ENCODE results near the gene SLC39A7. TPM values are rescaled to one million over a fixed set of nuclear protein-coding genes. Genes with fewer than 3 reads are reported as not detected.
A peak's percentile ranks its signal among the peaks of the same experiment; 100 is the strongest.
"Not testable (repeated sequence)": the region's sequence is repeated elsewhere in the genome, so short reads cannot be mapped to it uniquely, and the experiment has no call there.

The SLC39A7 gene
- total RNA-seq, 1 donor from 2014 or later = 147 TPM

GRCh38 chr6:33217246-33217645 lies 16.6 kb downstream of the SLC39A7 start:
- H3K4me3 Mint-ChIP-seq = no peak overlapping the region
- no peak overlapping the region for H3K27ac Mint-ChIP-seq
- DNase-seq (ENCODE audit: extremely low spot score, unreplicated experiment) = no peak
- no peaks in the 10 kb centered on the region for H3K36me3 Mint-ChIP-seq
- H3K27me3 Mint-ChIP-seq = peaks cover 43% of the 10 kb centered on the region
- TF ChIP-seq, protein P1, sequence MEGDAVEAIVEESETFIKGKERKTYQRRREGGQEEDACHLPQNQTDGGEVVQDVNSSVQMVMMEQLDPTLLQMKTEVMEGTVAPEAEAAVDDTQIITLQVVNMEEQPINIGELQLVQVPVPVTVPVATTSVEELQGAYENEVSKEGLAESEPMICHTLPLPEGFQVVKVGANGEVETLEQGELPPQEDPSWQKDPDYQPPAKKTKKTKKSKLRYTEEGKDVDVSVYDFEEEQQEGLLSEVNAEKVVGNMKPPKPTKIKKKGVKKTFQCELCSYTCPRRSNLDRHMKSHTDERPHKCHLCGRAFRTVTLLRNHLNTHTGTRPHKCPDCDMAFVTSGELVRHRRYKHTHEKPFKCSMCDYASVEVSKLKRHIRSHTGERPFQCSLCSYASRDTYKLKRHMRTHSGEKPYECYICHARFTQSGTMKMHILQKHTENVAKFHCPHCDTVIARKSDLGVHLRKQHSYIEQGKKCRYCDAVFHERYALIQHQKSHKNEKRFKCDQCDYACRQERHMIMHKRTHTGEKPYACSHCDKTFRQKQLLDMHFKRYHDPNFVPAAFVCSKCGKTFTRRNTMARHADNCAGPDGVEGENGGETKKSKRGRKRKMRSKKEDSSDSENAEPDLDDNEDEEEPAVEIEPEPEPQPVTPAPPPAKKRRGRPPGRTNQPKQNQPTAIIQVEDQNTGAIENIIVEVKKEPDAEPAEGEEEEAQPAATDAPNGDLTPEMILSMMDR (conservative IDR thresholded peaks at IDR 0.05) = no peak
- peaks cover 11% of the 10 kb centered on the region for H3K4me1 Mint-ChIP-seq (ENCODE audit: unreplicated experiment)
- H3K9me3 Mint-ChIP-seq = no peaks in the 10 kb centered on the region

- H3K9me3 Mint-ChIP-seq = no peaks in the 10 kb centered on the region
- DNase-seq (ENCODE audit: extremely low spot score, unreplicated experiment) = no peak
- H3K4me1 Mint-ChIP-seq (ENCODE audit: unreplicated experiment) = peaks cover 7% of the 10 kb centered on the region
- TF ChIP-seq, protein P1 (conservative IDR thresholded peaks at IDR 0.05) = no peak
- peaks cover 44% of the 10 kb centered on the region for H3K27me3 Mint-ChIP-seq
- H3K4me3 Mint-ChIP-seq = no peak overlapping the region
- H3K27ac Mint-ChIP-seq = no peak overlapping the region
- H3K36me3 Mint-ChIP-seq = no peaks in the 10 kb centered on the region
Measured at GRCh38 chr6:33217681-33218080, 17.0 kb downstream of the SLC39A7 start.

- not testable (repeated sequence) for H3K4me1 Mint-ChIP-seq (ENCODE audit: unreplicated experiment); H3K36me3 Mint-ChIP-seq; H3K9me3 Mint-ChIP-seq; H3K27ac Mint-ChIP-seq; DNase-seq (ENCODE audit: extremely low spot score, unreplicated experiment); H3K4me3 Mint-ChIP-seq
- H3K27me3 Mint-ChIP-seq = peaks cover 43% of the 10 kb centered on the region
Measured at GRCh38 chr6:33226503-33227120, 25.9 kb downstream of the SLC39A7 start.

GRCh38 chr6:33235221-33235634 lies 34.6 kb downstream of the SLC39A7 start:
- Mint-ChIP-seq H3K27ac (peak overlapping the region; percentile 22), H3K9me3 (no peaks in the 10 kb centered on the region), H3K4me3 (peak overlapping the region; percentile 6), H3K27me3 (peaks cover 30% of the 10 kb centered on the region), H3K4me1 (ENCODE audit: unreplicated experiment) (peaks cover 20% of the 10 kb centered on the region), H3K36me3 (no peaks in the 10 kb centered on the region)
- DNase-seq (ENCODE audit: extremely low spot score, unreplicated experiment) = no peak
- TF ChIP-seq, protein P1 (conservative IDR thresholded peaks at IDR 0.05) = no peak

GRCh38 chr6:33236328-33236727 lies 35.7 kb downstream of the SLC39A7 start:
- Mint-ChIP-seq H3K9me3 (no peaks in the 10 kb centered on the region), H3K27me3 (peaks cover 30% of the 10 kb centered on the region), H3K27ac (no peak overlapping the region), H3K36me3 (no peaks in the 10 kb centered on the region), H3K4me1 (ENCODE audit: unreplicated experiment) (peaks cover 18% of the 10 kb centered on the region), H3K4me3 (no peak overlapping the region)
- TF ChIP-seq, protein P1 (conservative IDR thresholded peaks at IDR 0.05) = no peak
- no peak for DNase-seq (ENCODE audit: extremely low spot score, unreplicated experiment)

DNA sequence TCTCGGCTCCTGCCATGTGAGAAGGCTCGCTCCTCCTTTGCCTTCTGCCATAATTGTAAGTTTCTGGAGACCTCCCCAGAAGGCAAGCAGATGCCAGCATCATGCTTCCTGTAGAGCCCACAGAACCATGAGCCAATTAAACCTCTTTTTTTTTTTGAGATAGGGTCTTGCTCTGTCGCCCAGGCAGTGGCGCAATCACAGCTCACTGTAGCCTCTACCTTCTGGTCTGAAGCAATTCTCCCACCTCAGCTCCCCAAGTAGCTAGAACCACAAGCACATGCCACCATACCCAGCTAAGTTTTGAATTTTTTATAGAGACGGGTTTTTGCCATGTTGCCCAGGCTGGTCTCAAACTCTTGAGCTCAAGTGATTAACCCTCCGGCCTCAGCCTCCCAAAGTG lies 36.2 kb downstream of the SLC39A7 start:
- TF ChIP-seq, protein P1 (conservative IDR thresholded peaks at IDR 0.05) = no peak
- Mint-ChIP-seq H3K4me3 (no peak overlapping the region), H3K36me3 (no peaks in the 10 kb centered on the region), H3K27me3 (peaks cover 30% of the 10 kb centered on the region), H3K9me3 (no peaks in the 10 kb centered on the region), H3K27ac (no peak overlapping the region), H3K4me1 (ENCODE audit: unreplicated experiment) (peaks cover 15% of the 10 kb centered on the region)
- DNase-seq (ENCODE audit: extremely low spot score, unreplicated experiment) = no peak
